Thoracic aorta (tissue), 2 donors: ENCODE results near the gene FAM3D. TPM values are rescaled to one million over a fixed set of nuclear protein-coding genes. Genes with fewer than 3 reads are reported as not detected.

Experiments
- ATAC-seq: fragments of 150-250 bp; one replicate; pipeline ENCODE4 v1.8.0; 2017; ENCODE audit warnings: low read depth; ENCODE audit not compliant: insufficient number of reproducible peaks, low FRiP score
- DNase-seq: peaks from one replicate; pipeline ENCODE4 v3.0.0-alpha.2; 2020; ENCODE audit warnings: low spot score
- H3K27ac ChIP-seq, 2 donors: fragments of 200-600 bp; sonication (generic); 1 replicate in 1 of 2; 2 replicates in 1 of 2; pipeline ENCODE4 v1.5.1; 2016; ENCODE audit warnings: mild to moderate bottlenecking in 2 of 2, moderate library complexity in 2 of 2
- H3K27me3 ChIP-seq: fragments of 200-600 bp; sonication (generic); replicated peaks from 2 replicates; pipeline ENCODE4 v1.6.0; 2016; ENCODE audit warnings: mild to moderate bottlenecking; ENCODE audit not compliant: insufficient read depth
- H3K36me3 ChIP-seq: fragments of 200-600 bp; sonication (generic); one replicate; pipeline ENCODE4 v1.5.1; 2016
- H3K4me1 ChIP-seq, 2 donors: fragments of 200-600 bp; sonication (generic); 1 replicate in 1 of 2; 2 replicates in 1 of 2; pipeline versions ENCODE4 v1.5.1 to v1.6.0; 2016; ENCODE audit warnings: low read depth in 2 of 2, mild to moderate bottlenecking in 1 of 2; ENCODE audit not compliant: control insufficient read depth in 1 of 2
- H3K4me3 ChIP-seq: fragments of 200-600 bp; sonication (generic); 2 replicates; pipeline ENCODE4 v1.5.1; 2016; ENCODE audit warnings: mild to moderate bottlenecking
- H3K9me3 ChIP-seq: fragments of 200-600 bp; sonication (generic); 2 replicates; pipeline ENCODE4 v1.5.1; 2016
- CTCF ChIP-seq: fragments of 200-600 bp; sonication (generic); IDR thresholded peaks from one replicate; pipeline ENCODE4 v1.5.1; 2019; ENCODE audit warnings: antibody characterized with exemption
- total RNA-seq, 2 donors: library from RNA; depleted of rRNA; stranded (reverse); fragments of >200 nt; gene quantifications; one replicate each; pipeline versions ENCODE4 v1.1.0 to v1.2.3, GENCODE V29; 2016

FAM3D gene
- total RNA-seq, 2 donors from 2014 or later, result not detected

- ATAC-seq (no peak), DNase-seq (no peak)
- H3K36me3 ChIP-seq, result no peaks in the 10 kb centered on the region
- no peak overlapping the region for H3K4me3 ChIP-seq
- H3K4me1 ChIP-seq, result no peaks in the 10 kb centered on the region
- no peak overlapping the region for H3K27ac ChIP-seq
- H3K27me3 ChIP-seq, result no peaks in the 10 kb centered on the region
- no peak for TF ChIP-seq CTCF
- H3K9me3 ChIP-seq, result no peaks in the 10 kb centered on the region
Measured at GRCh38 chr3:58624550-58624949, 42.0 kb downstream of the FAM3D start.

- Histone ChIP-seq H3K4me1 (no peaks in the 10 kb centered on the region), H3K4me3 (no peak overlapping the region), H3K36me3 (no peaks in the 10 kb centered on the region), H3K9me3 (no peaks in the 10 kb centered on the region), H3K27ac (no peak overlapping the region), H3K27me3 (no peaks in the 10 kb centered on the region)
- ATAC-seq (no peak), DNase-seq (no peak)
- no peak for TF ChIP-seq CTCF
Measured at GRCh38 chr3:58623961-58624360, 42.6 kb downstream of the FAM3D start.

GRCh38 chr3:58623478-58623877 lies 43.1 kb downstream of the FAM3D start:
- no peaks in the 10 kb centered on the region for H3K36me3 ChIP-seq
- H3K9me3 ChIP-seq, result no peaks in the 10 kb centered on the region
- no peak for TF ChIP-seq CTCF
- H3K4me1 ChIP-seq, result no peaks in the 10 kb centered on the region
- no peak overlapping the region for H3K4me3 ChIP-seq
- ATAC-seq (no peak), DNase-seq (no peak)
- no peak overlapping the region for H3K27ac ChIP-seq
- H3K27me3 ChIP-seq, result no peaks in the 10 kb centered on the region

GRCh38 chr3:58622892-58623291 lies 43.7 kb downstream of the FAM3D start:
- H3K4me3 ChIP-seq, result no peak overlapping the region
- H3K36me3 ChIP-seq, result no peaks in the 10 kb centered on the region
- ATAC-seq (no peak), DNase-seq (no peak)
- H3K4me1 ChIP-seq, result no peaks in the 10 kb centered on the region
- no peak overlapping the region for H3K27ac ChIP-seq
- no peak for TF ChIP-seq CTCF
- no peaks in the 10 kb centered on the region for H3K27me3 ChIP-seq
- H3K9me3 ChIP-seq, result no peaks in the 10 kb centered on the region

GRCh38 chr3:58622436-58622835 lies 44.1 kb downstream of the FAM3D start:
- no peak for DNase-seq
- H3K9me3 ChIP-seq, result no peaks in the 10 kb centered on the region
- no peak overlapping the region for H3K4me3 ChIP-seq
- H3K4me1 ChIP-seq, result no peaks in the 10 kb centered on the region
- no peak for TF ChIP-seq CTCF
- H3K27ac ChIP-seq, result no peak overlapping the region
- no peak for ATAC-seq
- H3K36me3 ChIP-seq, result no peaks in the 10 kb centered on the region
- no peaks in the 10 kb centered on the region for H3K27me3 ChIP-seq
